Upper lobe of left lung (tissue), 4 donors: ENCODE measurements around the gene MCTS1.

Experiments used
- CTCF ChIP-seq, 6 experiments: fragments of 450-650 bp in 4 of 6; fragments of 200-600 bp in 2 of 6; sonication (generic) in 2 of 6; IDR thresholded peaks; one replicate each; pipeline ENCODE4 v1.5.1; 2016 to 2019; ENCODE audit warnings: antibody characterized with exemption in 6 of 6
- EP300 ChIP-seq, 4 donors: sonication (generic); formaldehyde crosslinking; IDR thresholded peaks; one replicate each; pipeline ENCODE4 v1.5.1; 2017; ENCODE audit warnings: antibody characterized with exemption in 4 of 4, control low read depth in 2 of 4
- POLR2AphosphoS5 ChIP-seq, 2 donors: sonication (generic); formaldehyde crosslinking; IDR thresholded peaks; one replicate each; pipeline ENCODE4 v1.5.1; 2017; ENCODE audit warnings: antibody characterized with exemption in 2 of 2

GRCh38 chrX:120560405-120560841 lies 43.5 kb upstream of the MCTS1 start:
- TF ChIP-seq CTCF (IDR thresholded peaks at IDR 0.05) (no peak), POLR2AphosphoS5 (IDR thresholded peaks at IDR 0.05) (no peak), EP300 (IDR thresholded peaks at IDR 0.05) (no peak)
